H7 (cell line): ENCODE data around the gene ADAMTSL5. TPM values are rescaled to one million over a fixed set of nuclear protein-coding genes. Genes with fewer than 3 reads are reported as not detected.
"Not testable (repeated sequence)": the region's sequence is repeated elsewhere in the genome, so short reads cannot be mapped to it uniquely, and the experiment has no call there.

ENCODE experiments used
- DNase-seq: peaks from one replicate; pipeline ENCODE4 v3.0.0; 2012
- H3K27me3 ChIP-seq: 2 replicates; pipeline ENCODE4 v1.6.0; 2011; ENCODE audit warnings: mild to moderate bottlenecking, low read length; ENCODE audit not compliant: control insufficient read depth, insufficient read depth
- H3K36me3 ChIP-seq: replicated peaks from 2 replicates; pipeline ENCODE4 v1.5.1; 2011; ENCODE audit warnings: low read length; ENCODE audit not compliant: control insufficient read depth, insufficient read depth
- H3K4me3 ChIP-seq: 2 replicates; pipeline ENCODE4 v1.5.1; 2011; ENCODE audit warnings: low read depth, mild to moderate bottlenecking, control low read depth, low read length, moderate library complexity; ENCODE audit not compliant: insufficient read depth
- total RNA-seq: library from RNA; depleted of rRNA; stranded (reverse); fragments of >200 nt; shearing (Covaris generic); gene quantifications from 2 replicates; pipeline ENCODE4 v1.2.3, GENCODE V29; 2014

Gene ADAMTSL5
- total RNA-seq, 1 experiment from 2014 or later: 0.21 TPM

DNA sequence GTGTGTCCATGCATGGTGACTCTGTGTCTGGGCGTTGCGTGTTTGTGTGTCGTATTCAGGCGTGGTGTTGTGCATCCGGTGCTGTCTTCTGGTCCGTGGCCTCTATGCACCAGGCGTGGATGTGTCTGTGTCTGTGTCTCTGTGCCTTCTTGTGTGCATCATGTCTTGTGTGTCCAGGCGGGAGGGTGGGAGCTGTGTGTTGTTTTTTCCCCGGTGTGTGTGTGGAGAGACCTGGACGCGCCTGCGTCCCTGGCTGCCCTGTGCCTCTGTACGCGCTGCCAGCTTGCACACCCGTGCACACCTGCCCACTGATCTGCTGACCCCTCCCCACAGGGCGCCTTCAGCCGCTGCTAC lies 12.1 kb upstream of the ADAMTSL5 start:
- Histone ChIP-seq H3K27me3 (peaks cover 24% of the 10 kb centered on the region), H3K4me3 (no peak overlapping the region), H3K36me3 (no peaks in the 10 kb centered on the region)
- DNase-seq: no peak

DNA sequence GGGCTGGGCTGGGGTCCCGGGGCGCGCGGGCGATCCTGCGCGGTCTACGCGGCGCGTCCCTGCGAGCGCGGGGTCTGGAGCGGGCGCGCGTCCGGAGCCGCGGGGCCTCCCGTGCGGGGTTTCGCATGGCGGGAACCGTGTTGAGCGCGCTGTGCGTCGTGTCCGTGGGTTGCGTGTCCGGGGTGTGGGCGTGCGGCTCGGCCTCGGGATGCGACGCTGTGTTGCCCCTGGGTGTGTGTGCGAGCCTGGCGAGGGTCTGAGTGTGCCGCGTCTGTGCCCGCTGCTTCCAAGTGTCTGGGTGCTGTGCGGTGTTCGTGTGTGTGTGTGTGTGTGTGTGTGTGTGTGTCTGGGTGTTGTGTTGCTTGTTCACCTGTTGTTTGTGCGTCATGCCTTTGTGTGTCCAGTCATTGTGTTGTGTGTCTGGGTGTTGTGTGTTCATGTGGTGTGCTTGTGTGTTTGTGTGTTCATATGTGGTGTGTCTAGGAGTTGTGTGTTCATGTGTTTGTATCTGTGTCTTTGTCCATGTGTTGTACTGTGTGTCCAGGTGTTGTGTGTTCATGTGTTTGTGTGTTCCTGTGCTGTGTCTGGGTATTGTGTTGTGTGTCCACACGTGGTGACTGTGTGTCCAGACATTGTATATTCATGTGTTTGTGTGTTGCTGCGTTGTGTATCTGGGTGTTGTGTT lies 11.6 kb upstream of the ADAMTSL5 start:
- no peaks in the 10 kb centered on the region for H3K36me3 ChIP-seq
- H3K27me3 ChIP-seq: peaks cover 24% of the 10 kb centered on the region
- no peak for DNase-seq
- H3K4me3 ChIP-seq: peak overlapping the region; percentile 35

DNA sequence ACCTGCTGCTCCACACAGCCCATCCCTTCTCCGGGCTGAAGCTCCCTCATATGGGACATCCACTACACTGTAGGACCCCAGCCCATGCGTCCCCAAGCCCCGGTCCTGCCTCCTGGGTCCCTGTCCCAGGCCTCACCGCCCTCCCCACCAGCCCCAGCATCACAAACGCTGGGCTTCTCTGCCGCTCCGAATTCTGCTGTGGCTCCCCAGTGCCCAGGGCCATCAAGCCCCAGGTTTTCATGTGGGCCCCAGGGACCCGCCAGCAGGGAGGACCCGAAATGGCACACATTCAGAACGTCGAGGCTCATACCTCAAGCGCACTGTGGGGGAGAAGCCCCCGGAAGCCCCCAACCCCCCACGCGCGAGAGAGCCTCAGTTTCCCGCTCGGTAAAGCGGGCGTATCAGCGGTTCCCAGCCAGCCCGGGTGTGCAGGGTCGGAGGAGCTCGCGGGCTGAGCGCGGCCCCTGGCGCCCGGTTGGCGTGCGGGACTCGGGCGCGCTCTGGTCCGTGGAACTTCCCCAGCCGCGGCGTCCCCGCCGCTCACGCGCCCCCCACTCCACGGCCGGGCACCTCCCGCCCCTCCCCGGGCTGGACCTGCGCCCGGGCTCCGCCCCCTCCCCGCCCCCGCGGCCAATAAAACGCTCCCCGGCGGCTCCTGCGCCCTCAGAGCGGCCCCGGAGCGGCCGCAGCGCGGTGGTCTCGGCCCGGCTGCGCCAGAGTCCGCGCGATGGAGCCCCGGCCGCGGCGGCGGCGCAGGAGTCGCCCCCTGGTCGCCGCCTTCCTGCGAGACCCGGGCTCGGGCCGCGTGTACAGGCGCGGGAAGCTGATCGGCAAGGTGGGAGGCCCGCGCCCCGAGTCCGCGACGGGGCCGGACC lies 10.8 kb upstream of the ADAMTSL5 start, which contains the start of gene PLK5:
Gene PLK5 (plus strand): TSS at position 666 of the 875 bp plus-strand sequence. CDS start 2,920 bp downstream, outside the sequence.
- Histone ChIP-seq H3K4me3 (peak within 1 kb of the TSS; percentile 35), H3K36me3 (no peaks in the 10 kb centered on the region), H3K27me3 (peaks cover 24% of the 10 kb centered on the region)
- DNase-seq: peak; percentile 92

DNA sequence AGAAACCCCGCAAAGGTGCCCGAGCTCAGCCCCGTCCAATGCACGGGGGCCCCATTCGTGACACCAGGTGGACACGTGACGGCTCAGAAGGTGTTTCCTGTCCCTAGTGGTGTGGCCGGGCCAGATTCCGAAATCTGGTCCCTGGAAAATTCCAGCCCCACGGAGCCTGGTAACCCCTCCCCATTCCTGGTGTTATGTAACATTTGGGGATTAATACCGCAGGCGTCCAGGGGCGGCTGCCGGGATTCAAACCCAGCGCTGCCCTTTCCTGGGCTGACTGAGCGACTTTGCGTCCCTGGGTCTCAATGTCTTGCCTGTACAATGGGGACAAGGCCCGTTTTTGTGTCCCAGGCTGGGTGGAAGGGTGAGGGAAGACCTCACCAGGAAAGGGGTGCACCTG lies 10.0 kb upstream of the ADAMTSL5 start:
- Histone ChIP-seq H3K36me3 (no peaks in the 10 kb centered on the region), H3K27me3 (peaks cover 26% of the 10 kb centered on the region), H3K4me3 (no peak overlapping the region)
- no peak for DNase-seq

DNA sequence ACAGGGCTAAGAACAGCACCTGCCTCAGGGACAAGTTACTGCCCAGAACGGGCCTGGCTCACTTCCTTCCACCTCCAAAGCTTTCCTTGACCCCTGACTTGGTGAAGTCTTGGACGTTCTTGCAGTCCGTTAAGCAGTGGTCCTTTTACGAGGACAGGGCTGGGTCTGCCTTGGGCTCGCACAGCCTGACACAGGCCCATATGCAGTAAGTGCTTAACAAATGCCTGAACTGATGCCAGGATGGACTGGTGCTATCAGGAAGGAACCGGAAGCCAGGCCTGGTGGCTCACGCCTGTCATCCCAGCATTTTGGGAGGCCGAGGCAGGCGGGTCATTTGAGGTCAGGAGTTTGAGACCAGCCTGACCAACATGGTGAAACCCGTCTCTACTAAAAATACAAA lies 9.2 kb upstream of the ADAMTSL5 start:
- H3K4me3 ChIP-seq: no peak overlapping the region
- H3K27me3 ChIP-seq: peaks cover 26% of the 10 kb centered on the region
- H3K36me3 ChIP-seq: no peaks in the 10 kb centered on the region
- DNase-seq: no peak

DNA sequence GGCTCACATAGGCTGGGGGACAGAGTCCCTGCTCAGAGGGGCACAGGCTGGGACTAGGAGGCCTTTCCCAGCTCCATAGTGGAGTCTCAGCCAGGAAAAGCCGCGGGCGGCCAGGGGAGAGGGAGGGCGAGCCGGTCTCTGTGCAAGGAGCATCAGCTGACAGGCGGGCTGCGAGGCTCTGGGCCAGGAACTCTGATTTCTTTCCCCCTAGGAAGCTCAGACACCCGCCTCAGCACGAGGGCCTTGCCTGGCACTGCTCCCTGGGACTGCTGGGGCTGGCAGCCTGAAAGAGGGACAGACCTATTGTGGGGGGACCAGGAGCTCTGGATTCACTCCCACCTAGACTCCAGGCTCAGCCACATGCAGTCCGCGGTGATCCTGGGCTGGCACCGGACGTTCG lies 8.8 kb upstream of the ADAMTSL5 start:
- no peak for DNase-seq
- Histone ChIP-seq H3K4me3 (no peak overlapping the region), H3K27me3 (peaks cover 26% of the 10 kb centered on the region), H3K36me3 (no peaks in the 10 kb centered on the region)

DNA sequence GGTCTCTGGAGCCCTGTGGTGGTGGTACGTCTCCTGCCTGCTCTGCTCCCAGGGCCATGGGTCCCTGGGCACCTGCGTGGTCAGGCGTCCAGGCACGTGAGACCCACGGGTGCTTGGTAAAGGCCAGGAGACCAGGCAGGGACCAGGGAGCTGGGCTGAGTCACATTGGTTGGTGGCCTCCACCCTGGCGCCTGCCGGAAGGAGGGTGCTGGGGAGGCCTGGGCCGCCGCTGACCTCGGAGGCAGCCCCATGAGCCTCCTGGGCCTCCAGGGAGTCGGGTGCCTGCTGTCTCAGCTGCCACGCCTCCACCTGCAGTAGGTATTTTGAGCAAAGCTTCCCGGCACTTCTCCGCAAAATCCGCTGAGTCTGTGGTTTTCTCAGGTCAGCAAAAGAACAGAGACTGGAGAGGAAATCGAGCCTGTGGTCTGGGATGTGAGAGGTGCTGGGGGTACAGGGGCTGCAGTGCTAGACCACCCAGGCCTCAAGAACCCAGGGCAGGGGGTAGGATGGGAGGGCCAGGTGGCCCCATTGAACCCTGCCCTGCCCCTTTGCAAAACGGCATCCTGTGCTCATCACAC lies 7.5 kb upstream of the ADAMTSL5 start:
- no peak for DNase-seq
- H3K36me3 ChIP-seq: no peaks in the 10 kb centered on the region
- no peak overlapping the region for H3K4me3 ChIP-seq
- H3K27me3 ChIP-seq: peaks cover 24% of the 10 kb centered on the region

DNA sequence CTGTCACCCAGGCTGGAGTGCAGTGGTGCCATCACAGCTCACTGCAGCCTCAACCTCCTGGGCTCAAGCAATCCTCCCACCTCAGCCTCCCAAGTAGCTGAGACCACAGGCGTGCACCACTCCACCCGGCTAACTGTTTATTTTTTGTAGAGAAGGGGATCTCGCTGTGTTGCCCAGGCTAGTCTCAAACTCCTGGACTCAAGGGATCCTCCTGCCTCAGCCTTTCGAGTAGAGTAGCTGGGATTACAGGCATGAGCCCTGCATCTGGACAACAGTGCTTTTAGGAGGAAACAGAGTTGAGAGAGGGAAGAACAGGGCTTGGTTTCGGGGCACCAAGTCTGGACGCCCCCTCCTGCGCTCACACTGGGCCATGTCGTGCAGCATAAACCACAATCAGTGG lies 7.0 kb upstream of the ADAMTSL5 start:
- peaks cover 20% of the 10 kb centered on the region for H3K27me3 ChIP-seq
- not testable (repeated sequence) for DNase-seq, H3K36me3 ChIP-seq, H3K4me3 ChIP-seq

DNA sequence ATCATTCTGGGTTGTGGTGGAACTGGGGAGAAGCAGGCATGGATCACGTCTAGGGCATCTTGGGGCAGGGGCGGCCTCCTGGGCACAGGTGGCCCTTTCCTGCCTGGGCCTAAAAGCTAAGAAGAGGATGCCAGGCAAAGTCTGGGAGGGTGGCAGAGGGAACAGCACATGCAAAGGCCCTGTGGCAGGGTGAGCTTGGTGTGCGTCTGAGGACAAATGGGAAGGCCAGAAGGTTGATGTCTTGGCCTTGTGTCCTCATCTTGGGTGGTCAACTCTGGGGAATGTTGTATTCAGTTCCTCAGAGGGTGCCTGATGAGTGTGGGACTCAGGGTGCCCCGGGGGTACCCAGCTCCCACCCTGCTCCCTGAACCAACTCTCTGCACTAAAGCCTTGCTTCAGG lies 5.7 kb upstream of the ADAMTSL5 start:
- H3K4me3 ChIP-seq: no peak overlapping the region
- no peaks in the 10 kb centered on the region for H3K36me3 ChIP-seq
- peaks cover 11% of the 10 kb centered on the region for H3K27me3 ChIP-seq
- no peak for DNase-seq

DNA sequence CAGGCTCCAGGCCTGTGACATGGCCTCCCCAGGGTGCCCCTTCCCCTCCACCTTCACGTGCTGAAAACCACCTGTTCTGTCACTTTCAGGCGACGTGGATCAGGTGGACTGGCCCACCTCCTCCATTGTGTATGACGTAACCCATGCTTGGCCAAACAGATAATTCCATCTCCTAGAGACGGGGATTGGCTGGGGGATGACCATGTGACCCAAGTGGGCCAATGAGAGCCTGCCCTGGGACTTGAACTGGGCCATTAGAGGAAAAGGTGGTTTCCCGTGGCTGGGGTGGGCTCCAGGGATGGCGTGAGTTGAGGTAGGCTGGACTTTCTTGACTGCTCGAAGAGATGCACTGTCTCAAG lies 3.6 kb upstream of the ADAMTSL5 start:
- H3K36me3 ChIP-seq: no peaks in the 10 kb centered on the region
- DNase-seq: no peak
- peaks cover 23% of the 10 kb centered on the region for H3K27me3 ChIP-seq
- no peak overlapping the region for H3K4me3 ChIP-seq

DNA sequence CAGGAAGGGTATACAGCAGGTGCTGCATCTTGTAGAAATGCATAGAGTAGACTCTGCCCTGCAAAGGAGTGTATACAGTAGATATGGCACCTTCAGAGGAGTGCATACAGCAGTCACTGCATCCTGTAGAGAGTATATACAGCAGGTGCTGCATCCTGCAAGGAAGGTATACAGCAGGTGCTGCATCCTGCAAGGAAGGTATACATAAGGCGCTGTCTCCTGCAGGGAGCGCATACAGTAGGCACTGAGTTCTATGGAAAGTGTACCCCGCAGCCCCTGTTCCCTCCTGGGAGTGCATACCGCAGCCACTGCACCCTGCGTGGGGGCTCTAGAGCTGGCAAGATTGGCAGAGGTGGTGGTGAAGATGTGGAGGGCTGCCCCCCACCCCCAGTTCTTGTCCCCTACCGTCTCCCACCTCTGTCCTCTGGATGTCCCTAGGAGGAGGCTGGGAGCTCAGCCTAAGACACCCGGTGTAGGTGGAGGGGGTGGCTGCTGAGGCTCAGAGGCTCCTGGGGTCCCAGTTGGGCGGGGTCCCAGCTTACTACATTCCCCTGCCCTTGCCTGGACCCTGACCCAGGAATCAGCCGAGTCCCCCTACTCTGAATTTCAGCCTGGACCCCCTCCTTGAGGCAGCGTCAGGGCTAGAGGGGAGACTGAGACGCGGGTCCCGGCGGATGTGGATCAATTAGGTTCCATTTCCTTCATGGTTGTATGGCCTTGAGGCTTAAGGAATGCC lies 2.3 kb upstream of the ADAMTSL5 start:
- peaks cover 31% of the 10 kb centered on the region for H3K27me3 ChIP-seq
- H3K4me3 ChIP-seq: no peak overlapping the region
- H3K36me3 ChIP-seq: no peaks in the 10 kb centered on the region
- no peak for DNase-seq

DNA sequence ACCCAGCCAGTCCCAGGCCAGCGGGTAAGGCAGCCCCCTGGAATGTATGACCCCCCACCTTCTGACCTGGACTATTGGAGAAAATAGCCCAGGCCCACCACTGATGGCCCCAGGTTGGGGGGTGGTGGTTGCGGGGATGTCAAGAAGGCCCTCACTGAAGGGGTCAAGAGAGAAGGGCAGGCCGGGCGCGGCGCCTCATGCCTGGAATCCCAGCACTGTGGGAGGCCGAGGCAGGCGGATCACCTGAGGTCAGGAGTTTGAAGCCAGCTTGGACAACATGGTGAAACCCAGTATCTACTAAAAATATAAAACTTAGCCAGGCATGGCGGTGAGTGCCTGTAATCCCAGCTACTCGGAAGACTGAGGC lies 1.5 kb upstream of the ADAMTSL5 start:
- no peak for DNase-seq
- peaks cover 38% of the 10 kb centered on the region for H3K27me3 ChIP-seq
- no peaks in the 10 kb centered on the region for H3K36me3 ChIP-seq
- no peak overlapping the region for H3K4me3 ChIP-seq

DNA sequence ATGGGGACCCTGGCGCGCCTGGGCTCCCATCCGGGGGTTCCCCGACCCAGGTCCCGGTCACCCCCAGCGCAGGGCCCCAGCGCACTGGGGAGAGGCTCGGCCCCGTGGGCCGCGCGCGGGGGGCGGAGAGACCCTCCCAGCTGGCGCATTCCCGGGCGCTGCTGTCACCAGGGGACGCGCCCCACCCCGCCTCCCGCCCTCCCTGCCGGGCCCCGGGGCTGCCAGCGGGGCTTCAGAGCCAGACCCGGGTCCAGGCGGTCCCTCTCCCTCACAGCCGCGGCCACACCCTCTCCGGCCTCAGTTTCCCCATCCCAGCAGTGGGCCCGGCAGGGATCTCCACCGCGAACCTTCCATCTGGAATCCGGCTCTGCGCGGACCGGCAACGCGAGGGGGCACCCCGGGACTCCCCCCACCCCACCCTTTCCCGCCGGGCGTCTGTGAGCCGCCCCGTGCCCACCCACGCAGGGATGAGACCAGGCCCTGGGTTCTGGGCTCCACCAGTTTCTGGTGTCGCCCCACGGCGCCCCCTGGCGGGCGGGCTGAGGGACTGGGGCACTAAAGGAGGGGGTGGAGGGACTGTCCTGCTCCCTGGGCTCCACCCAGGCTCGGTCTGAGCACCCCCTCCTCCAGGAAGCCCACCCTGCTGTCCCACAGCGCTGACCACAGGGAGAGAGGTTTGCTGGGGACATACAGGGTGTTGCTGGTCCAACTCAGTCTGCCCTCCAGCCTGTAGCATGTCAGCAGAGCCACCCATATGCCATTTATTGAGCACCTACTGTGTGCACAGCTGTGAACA lies 878 bp upstream of the ADAMTSL5 start:
- H3K27me3 ChIP-seq: peaks cover 40% of the 10 kb centered on the region
- H3K36me3 ChIP-seq: no peaks in the 10 kb centered on the region
- peak overlapping the region; percentile 39 for H3K4me3 ChIP-seq
- peak; percentile 93 for DNase-seq
